GM12878 (cell line): ENCODE data around the gene MICALL2.

Experiments
- BHLHE40 ChIP-seq, 2 experiments: fragments of 450-650 bp in 1 of 2; IDR thresholded peaks; 2 replicates each; pipeline ENCODE4 v1.6.1; 2011 to 2017; ENCODE audit warnings: low read depth in 2 of 2, borderline replicate concordance in 1 of 2, improper control_type of control experiment in 1 of 2, low read length in 1 of 2, mild to moderate bottlenecking in 1 of 2
- CTCF ChIP-seq, 3 experiments: IDR thresholded peaks in 2 of 3; conservative IDR thresholded peaks in 1 of 3; 2 replicates each; pipeline ENCODE4 v1.5.1; 2011; ENCODE audit warnings: low read depth in 3 of 3, low read length in 3 of 3, mild to moderate bottlenecking in 3 of 3, control low read depth in 2 of 3, moderate library complexity in 2 of 3, inconsistent platforms in 1 of 3, mixed read lengths in 1 of 3; ENCODE audit not compliant: control insufficient read depth in 2 of 3, insufficient read depth in 1 of 3; ENCODE audit errors: extremely low read depth in 1 of 3
- FOS ChIP-seq: IDR thresholded peaks from 3 replicates; pipeline ENCODE4 v1.6.1; 2011; ENCODE audit warnings: borderline replicate concordance; ENCODE audit not compliant: insufficient read length; ENCODE audit errors: extremely low read depth
- IKZF1 ChIP-seq: fragments of 450-650 bp; conservative IDR thresholded peaks from 2 replicates; pipeline ENCODE4 v1.6.1; 2017; ENCODE audit warnings: antibody characterized with exemption, mild to moderate bottlenecking
- KAT2A ChIP-seq: conservative IDR thresholded peaks from 2 replicates; pipeline ENCODE4 v1.6.1; 2011; ENCODE audit warnings: low read depth, low read length; ENCODE audit not compliant: control insufficient read depth
- POLR2A ChIP-seq: IDR thresholded peaks from 2 replicates; pipeline ENCODE4 v1.6.1; 2011; ENCODE audit warnings: low read depth, mild to moderate bottlenecking, low read length
- REST ChIP-seq: IDR thresholded peaks from 2 replicates; pipeline ENCODE4 v1.6.1; 2012; ENCODE audit warnings: mild to moderate bottlenecking, low read depth, low read length
- SREBF2 ChIP-seq: IDR thresholded peaks from 2 replicates; pipeline ENCODE4 v1.6.1; 2012; ENCODE audit warnings: mild to moderate bottlenecking, low read length
- STAT1 ChIP-seq: fragments of 450-650 bp; conservative IDR thresholded peaks from 2 replicates; pipeline ENCODE4 v1.6.1; 2014; ENCODE audit warnings: antibody characterized with exemption, mild to moderate bottlenecking
- YY1 ChIP-seq: IDR thresholded peaks from 2 replicates; pipeline ENCODE4 v1.6.1; 2011; ENCODE audit warnings: low read depth, mild to moderate bottlenecking, low read length
- ZNF687 ChIP-seq: fragments of 450-650 bp; IDR thresholded peaks from 2 replicates; pipeline ENCODE4 v1.6.1; 2017; ENCODE audit warnings: mild to moderate bottlenecking, moderate library complexity
- TF ChIP-seq, protein P1 (sequence below): IDR thresholded peaks from 2 replicates; pipeline ENCODE4 v1.6.1; 2011; ENCODE audit warnings: low read depth, low read length, improper control_type of control experiment, borderline replicate concordance

DNA sequence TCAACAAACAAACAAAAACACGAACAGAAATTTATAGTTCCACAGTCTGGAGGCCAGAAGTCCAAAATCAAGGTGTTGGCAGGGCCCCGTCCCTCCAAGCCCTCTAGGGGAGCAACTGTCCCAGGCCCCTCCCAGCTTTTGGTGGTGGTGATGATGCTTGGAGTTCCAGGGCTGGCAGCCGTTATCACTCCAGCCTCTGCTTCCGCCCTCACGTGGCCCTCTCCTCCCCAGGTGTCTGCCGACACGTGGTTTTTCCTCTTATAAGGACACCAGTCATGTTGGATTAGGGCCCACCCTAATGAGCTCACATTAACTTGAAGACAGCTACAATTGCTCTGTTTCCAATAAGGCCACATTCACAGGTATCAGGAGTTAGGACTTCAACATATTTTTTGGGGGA lies 49.7 kb downstream of the MICALL2 start:
- TF ChIP-seq ZNF687 (no peak), SREBF2 (no peak), CTCF (IDR thresholded peaks at IDR 0.05 in 2 of 3, conservative IDR thresholded peaks at IDR 0.05 in 1 of 3; ENCODE audit: control insufficient read depth in 2 of 3, extremely low read depth in 1 of 3, insufficient read depth in 1 of 3, low read depth in 3 of 3, low read length in 3 of 3) (no peak), IKZF1 (no peak), FOS (no peak), POLR2A (no peak), KAT2A (no peak), REST (no peak), STAT1 (no peak), BHLHE40 (IDR thresholded peaks at IDR 0.05; ENCODE audit: borderline replicate concordance in 1 of 2, low read depth in 2 of 2, low read length in 1 of 2) (no peak), YY1 (no peak)
- TF ChIP-seq, protein P1, sequence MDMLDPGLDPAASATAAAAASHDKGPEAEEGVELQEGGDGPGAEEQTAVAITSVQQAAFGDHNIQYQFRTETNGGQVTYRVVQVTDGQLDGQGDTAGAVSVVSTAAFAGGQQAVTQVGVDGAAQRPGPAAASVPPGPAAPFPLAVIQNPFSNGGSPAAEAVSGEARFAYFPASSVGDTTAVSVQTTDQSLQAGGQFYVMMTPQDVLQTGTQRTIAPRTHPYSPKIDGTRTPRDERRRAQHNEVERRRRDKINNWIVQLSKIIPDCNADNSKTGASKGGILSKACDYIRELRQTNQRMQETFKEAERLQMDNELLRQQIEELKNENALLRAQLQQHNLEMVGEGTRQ: no peak
